Spleen (tissue), 11 donors: ENCODE data around the gene ZRANB1. TPM values are rescaled to one million over a fixed set of nuclear protein-coding genes. Genes with fewer than 3 reads are reported as not detected.

Experiments used
- DNase-seq: peaks from one replicate; pipeline ENCODE4 v3.0.0-alpha.2; 2020
- H3K27ac ChIP-seq, 8 donors: fragments of 200-600 bp; sonication (generic) in 7 of 8; 1 replicate in 4 of 8; 2 replicates in 4 of 8; pipeline versions ENCODE4 v1.5.0 to v1.8.0; 2016 to 2021; ENCODE audit warnings: inconsistent platforms in 4 of 8, mild to moderate bottlenecking in 4 of 8, moderate library complexity in 1 of 8
- H3K27me3 ChIP-seq, 7 donors: fragments of 200-600 bp; sonication (generic) in 6 of 7; replicated peaks in 1 of 7; 1 replicate in 4 of 7; 2 replicates in 3 of 7; pipeline versions ENCODE4 v1.5.0 to v1.8.0; 2016 to 2021; ENCODE audit warnings: inconsistent platforms in 3 of 7, mild to moderate bottlenecking in 1 of 7
- H3K36me3 ChIP-seq, 6 donors: fragments of 200-600 bp; sonication (generic) in 5 of 6; 1 replicate in 4 of 6; 2 replicates in 2 of 6; pipeline versions ENCODE4 v1.5.0 to v1.8.0; 2016 to 2021; ENCODE audit warnings: inconsistent platforms in 2 of 6
- H3K4me1 ChIP-seq, 6 donors: fragments of 200-600 bp; sonication (generic) in 5 of 6; 1 replicate in 3 of 6; 2 replicates in 3 of 6; pipeline versions ENCODE4 v1.5.0 to v1.8.0; 2016 to 2021; ENCODE audit warnings: inconsistent platforms in 3 of 6
- H3K4me3 ChIP-seq, 8 donors: fragments of 200-600 bp; sonication (generic) in 7 of 8; 1 replicate in 4 of 8; 2 replicates in 4 of 8; pipeline versions ENCODE4 v1.5.0 to v1.8.0; 2016 to 2021; ENCODE audit warnings: inconsistent platforms in 4 of 8, mild to moderate bottlenecking in 4 of 8, moderate library complexity in 2 of 8
- H3K9me3 ChIP-seq, 8 donors: fragments of 200-600 bp; sonication (generic) in 7 of 8; 1 replicate in 4 of 8; 2 replicates in 4 of 8; pipeline versions ENCODE4 v1.5.0 to v1.8.0; 2016 to 2021; ENCODE audit warnings: inconsistent platforms in 4 of 8
- CTCF ChIP-seq, 11 experiments: fragments of 200-600 bp in 7 of 11; fragments of 450-650 bp in 4 of 11; sonication (generic) in 4 of 11; IDR thresholded peaks in 8 of 11; conservative IDR thresholded peaks in 3 of 11; 1 replicate in 7 of 11; 2 replicates in 4 of 11; pipeline versions ENCODE4 v1.4.0 to v1.8.0; 2016 to 2021; ENCODE audit warnings: antibody characterized with exemption in 11 of 11, inconsistent platforms in 4 of 11, mild to moderate bottlenecking in 1 of 11
- POLR2A ChIP-seq, 3 donors: fragments of 450-650 bp; IDR thresholded peaks; one replicate each; pipeline ENCODE4 v1.5.1; 2017; ENCODE audit warnings: antibody characterized with exemption in 3 of 3, mild to moderate bottlenecking in 1 of 3
- POLR2AphosphoS5 ChIP-seq, 3 donors: sonication (generic); formaldehyde crosslinking; IDR thresholded peaks; one replicate each; pipeline ENCODE4 v1.5.1; 2017; ENCODE audit warnings: antibody characterized with exemption in 3 of 3
- WGBS, 5 donors: extraction: QIAGEN DNeasy Blood & Tissue Kit in 3 of 5; methylation state at CpG; one replicate each; pipeline versions ENCODE4 v1.1.5 to v1.1.7; 2013 to 2018; 5-methylcytosine and 5-hydroxymethylcytosine counted together
- intact Hi-C: fragments of 100-400 bp; cut with DNase I; formaldehyde crosslinking; loops from one replicate; pipeline ENCODE4 v1.15.0; 2023; ENCODE audit warnings: low total_unique reads
- polyA plus RNA-seq, 3 donors: library from polyadenylated mRNA; stranded (reverse); fragments of 200-250 nt; gene quantifications; one replicate each; pipeline ENCODE4 v1.2.1, GENCODE V29; 2013
- total RNA-seq, 7 donors: library from RNA; depleted of rRNA in 3 of 7; stranded (reverse); fragments of >200 nt in 3 of 7; fragmentation: NEBNext Ultra II Directional in 4 of 7; extraction: Animal tissue kit (Norgen Biotek cat#: 25700) in 4 of 7; gene quantifications; one replicate each; pipeline versions ENCODE4 v1.1.0 to v1.2.1, GENCODE V29; 2016 to 2021
- donor health status: healthy with polysubstance abuse.
- donor health status: DM: no; HTN: no; CAD: no; lungs with moderate emphysema.
- donor health status: DM: no; HTN: no; CAD: no.
- donor health status: Bipolar disorder and iron deficiency.
- donor health status: healthy.
- donor health status: DM: no; HTN: no; CAD: no.
- donor health status: DM: yes; HTN: yes; CAD: no.

The ZRANB1 gene
- total and polyA plus RNA-seq, 10 donors: 5.0 to 28.8 (median 17.7) TPM

GRCh38 chr10:124972637-124973036 lies 30.7 kb downstream of the ZRANB1 start:
- no peaks in the 10 kb centered on the region for H3K9me3 ChIP-seq
- H3K36me3 ChIP-seq: peaks cover 0 to 90% (median 27%) of the 10 kb centered on the region in 6 donors
- intact Hi-C loops: no loop called here
- TF ChIP-seq POLR2AphosphoS5 (IDR thresholded peaks at IDR 0.05) (no peak), CTCF (IDR thresholded peaks at IDR 0.05 in 8 of 11, conservative IDR thresholded peaks at IDR 0.05 in 3 of 11) (no peak), POLR2A (IDR thresholded peaks at IDR 0.05) (no peak)
- H3K4me3 ChIP-seq: no peak overlapping the region
- no peak overlapping the region for H3K27ac ChIP-seq
- DNase-seq: no peak
- H3K4me1 ChIP-seq: peaks cover 5 to 51% (median 27%) of the 10 kb centered on the region in 6 donors
- WGBS, 5 donors: 92 to 96% (median 94%) methylated on average over 7 of the region's 7 CpGs
- H3K27me3 ChIP-seq: no peaks in the 10 kb centered on the region

- Histone ChIP-seq H3K27me3 (no peaks in the 10 kb centered on the region), H3K27ac (no peak overlapping the region)
- no peak for TF ChIP-seq POLR2A (IDR thresholded peaks at IDR 0.05)
- no peak for TF ChIP-seq CTCF (IDR thresholded peaks at IDR 0.05 in 8 of 11, conservative IDR thresholded peaks at IDR 0.05 in 3 of 11)
- TF ChIP-seq POLR2AphosphoS5 (IDR thresholded peaks at IDR 0.05): no peak
Measured at GRCh38 chr10:124974131-124974530, 32.2 kb downstream of the ZRANB1 start.

DNA sequence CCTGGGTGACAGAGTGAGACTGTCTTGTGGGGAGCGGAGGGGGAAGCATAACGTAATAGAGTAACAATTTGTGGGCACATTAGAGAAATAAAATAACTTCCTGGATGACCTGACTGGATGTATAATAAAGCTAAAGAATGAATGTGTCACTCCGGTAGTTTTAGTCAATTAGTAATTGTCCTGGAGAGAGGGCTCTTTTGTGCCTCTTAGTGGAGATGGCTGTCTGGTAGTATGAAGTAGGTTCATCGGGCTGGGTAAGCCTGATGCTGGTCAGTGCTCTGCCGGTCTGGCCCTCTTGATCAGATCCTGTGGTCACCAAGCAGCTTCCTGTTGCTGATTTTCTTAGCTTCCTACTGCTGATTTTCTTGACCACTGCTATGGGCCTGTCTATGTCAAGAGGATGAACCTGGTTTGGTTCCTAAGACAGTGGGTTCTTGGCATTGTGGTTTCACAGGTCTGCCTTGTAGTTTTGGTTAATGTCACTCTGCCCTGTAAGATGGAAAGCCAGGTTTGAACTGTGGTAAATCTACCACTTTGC lies 34.1 kb downstream of the ZRANB1 start:
- DNase-seq: no peak
- H3K9me3 ChIP-seq: no peaks in the 10 kb centered on the region
- H3K4me3 ChIP-seq: no peak overlapping the region
- peaks cover 0 to 87% (median 21%) of the 10 kb centered on the region in 6 donors for H3K36me3 ChIP-seq
- peaks cover 1 to 43% (median 14%) of the 10 kb centered on the region in 6 donors for H3K4me1 ChIP-seq
- peak overlapping the region in 3 of 8 donors; percentile 36 to 52 (median 41) for H3K27ac ChIP-seq
- intact Hi-C loops: no loop called here
- TF ChIP-seq POLR2AphosphoS5 (IDR thresholded peaks at IDR 0.05) (no peak), POLR2A (IDR thresholded peaks at IDR 0.05) (no peak)
- 41 to 71% (median 60%) methylated on average over 5 of the region's 5 CpGs for WGBS, 5 donors
- H3K27me3 ChIP-seq: no peaks in the 10 kb centered on the region

More at GRCh38 chr10:124974131-124974530, 32.2 kb downstream of the ZRANB1 start:
- Histone ChIP-seq H3K4me3 (no peak overlapping the region), H3K4me1 (peaks cover 5 to 58% (median 27%) of the 10 kb centered on the region in 6 donors), H3K36me3 (peaks cover 0 to 87% (median 23%) of the 10 kb centered on the region in 6 donors), H3K9me3 (no peaks in the 10 kb centered on the region)
- WGBS, 5 donors: 95 to 97% (median 96%) methylated on average over 5 of the region's 5 CpGs
- intact Hi-C loops: no loop called here
- no peak for DNase-seq

- Histone ChIP-seq H3K9me3 (no peaks in the 10 kb centered on the region), H3K4me3 (no peak overlapping the region), H3K27ac (peak overlapping the region in 1 of 8 donors; percentile 3), H3K36me3 (peaks cover 0 to 87% (median 28%) of the 10 kb centered on the region in 6 donors), H3K27me3 (no peaks in the 10 kb centered on the region), H3K4me1 (peaks cover 0 to 33% (median 7%) of the 10 kb centered on the region in 6 donors)
- no peak for DNase-seq
- TF ChIP-seq CTCF (IDR thresholded peaks at IDR 0.05 in 8 of 11, conservative IDR thresholded peaks at IDR 0.05 in 3 of 11) (no peak), POLR2AphosphoS5 (IDR thresholded peaks at IDR 0.05) (no peak), POLR2A (IDR thresholded peaks at IDR 0.05) (no peak)
- intact Hi-C loops: no loop called here
- 80 to 100% (median 96%) methylated on average over 3 of the region's 3 CpGs for WGBS, 5 donors
Measured at GRCh38 chr10:124977161-124977560, 35.2 kb downstream of the ZRANB1 start.
